Skeletal muscle cell (primary cell): ENCODE measurements around the gene FRMD4A.

Experiments used
- DNase-seq: peaks from one replicate; pipeline ENCODE4 v3.0.0-alpha.2; 2010; ENCODE audit warnings: low read depth
- H3K4me3 ChIP-seq: 2 replicates; pipeline ENCODE4 v1.5.1; 2011; ENCODE audit warnings: low read depth, mild to moderate bottlenecking, control low read depth, low read length, moderate library complexity

Gene FRMD4A

DNA sequence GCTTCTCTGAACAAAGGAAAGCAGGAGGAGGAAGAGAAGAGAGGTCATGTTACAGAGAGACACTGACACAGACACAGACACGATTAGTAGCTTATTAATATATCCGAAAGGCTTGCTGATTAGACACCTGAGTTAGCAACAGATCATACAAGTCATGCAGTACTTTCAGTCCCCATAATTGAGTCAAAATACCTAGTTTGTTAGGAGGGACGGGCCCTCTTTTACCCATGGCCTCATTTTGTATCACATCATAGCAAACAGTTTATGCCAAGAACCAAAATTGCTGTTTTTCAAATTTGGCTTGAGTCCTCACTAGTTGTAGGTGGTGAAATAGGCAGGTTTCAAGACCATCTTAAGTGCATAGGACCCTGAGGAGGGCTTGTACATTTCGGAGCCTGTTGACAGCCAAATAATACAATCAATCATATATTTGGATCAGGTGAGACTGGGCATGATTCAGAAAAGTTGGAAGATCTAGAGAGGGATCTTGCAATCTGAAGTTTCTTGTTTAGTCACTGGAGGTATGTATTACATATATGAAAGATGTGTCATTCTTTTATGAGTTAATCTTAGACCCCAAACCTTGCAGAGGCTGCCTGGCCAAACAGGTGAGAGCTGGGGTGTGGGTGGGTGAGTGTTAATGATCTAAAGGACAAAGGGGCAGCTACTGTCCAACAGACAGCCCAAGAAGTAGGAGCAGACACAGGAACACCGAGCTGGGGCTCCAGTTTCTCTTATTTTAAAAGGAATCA is 678.6 kb downstream of the FRMD4A start:
- no peak for DNase-seq
- H3K4me3 ChIP-seq = no peak overlapping the region

GRCh38 chr10:13650961-13651360 is 679.8 kb downstream of the FRMD4A start:
- DNase-seq = no peak
- no peak overlapping the region for H3K4me3 ChIP-seq

GRCh38 chr10:13649844-13650520 is 680.7 kb downstream of the FRMD4A start:
- DNase-seq = no peak
- no peak overlapping the region for H3K4me3 ChIP-seq

DNA sequence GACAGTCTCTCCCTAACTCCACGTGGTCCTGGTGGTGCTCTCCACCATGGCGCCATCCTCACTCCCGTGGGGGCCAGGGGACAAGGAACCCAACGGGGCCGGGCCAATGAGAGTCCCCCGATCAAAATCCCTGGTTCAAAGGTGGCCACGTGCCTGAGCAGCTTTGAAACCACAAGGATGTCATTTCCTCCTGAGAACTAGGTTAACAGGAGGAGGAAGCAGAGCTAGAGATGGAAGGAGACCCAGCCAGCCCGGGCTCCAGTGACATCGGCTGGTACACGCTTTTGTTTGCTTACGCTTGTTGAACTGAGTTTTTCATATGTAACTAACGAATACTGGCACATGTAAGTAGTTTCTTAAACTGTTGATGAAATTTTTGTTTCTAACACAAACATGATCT is 682.3 kb downstream of the FRMD4A start:
- no peak overlapping the region for H3K4me3 ChIP-seq
- DNase-seq = no peak

DNA sequence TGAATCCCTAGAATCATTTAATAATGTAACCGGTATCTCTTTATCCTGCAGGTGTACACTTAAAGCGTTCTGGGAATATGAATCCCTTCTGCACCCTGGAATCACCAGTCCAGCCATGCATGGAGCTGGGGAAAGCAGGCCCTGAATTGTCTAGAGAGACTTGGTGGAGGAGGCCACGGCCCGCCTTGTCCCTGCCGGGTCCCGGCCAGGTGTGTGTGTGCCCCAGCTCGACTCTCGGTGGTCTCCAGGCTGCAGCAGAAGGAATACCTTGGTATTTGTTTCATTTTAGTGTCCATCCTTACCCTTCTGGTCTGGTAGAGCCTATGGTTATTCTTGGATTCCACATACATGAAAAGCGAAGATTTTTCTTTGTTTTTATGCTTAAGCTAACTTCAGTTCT is 685.9 kb downstream of the FRMD4A start:
- DNase-seq = no peak
- H3K4me3 ChIP-seq = no peak overlapping the region

- DNase-seq = no peak
- no peak overlapping the region for H3K4me3 ChIP-seq
These were observed 687.7 kb downstream of the FRMD4A start for GRCh38 chr10:13643016-13643415.

- DNase-seq = no peak
- no peak overlapping the region for H3K4me3 ChIP-seq
These were observed 688.4 kb downstream of the FRMD4A start for GRCh38 chr10:13642293-13642692.

DNA sequence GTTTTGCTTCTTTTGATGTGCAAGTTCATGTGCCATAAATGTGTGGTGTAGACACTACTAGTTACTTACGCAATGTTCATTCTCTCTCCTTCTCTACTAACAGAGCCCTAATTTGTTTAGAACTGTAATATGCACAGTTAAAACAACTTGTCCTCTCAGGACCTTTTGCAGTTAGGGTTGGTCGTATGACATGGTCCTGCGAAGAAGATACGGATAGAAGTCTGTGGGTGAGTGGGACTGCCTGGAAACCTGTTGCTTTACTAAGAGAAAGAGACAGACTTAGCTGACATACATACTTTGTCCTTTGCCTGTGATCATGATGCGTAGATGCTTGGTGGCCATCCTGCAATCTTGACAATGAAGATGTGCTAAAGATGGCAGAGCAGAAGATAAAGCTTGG is 692.8 kb downstream of the FRMD4A start:
- no peak for DNase-seq
- H3K4me3 ChIP-seq = no peak overlapping the region

DNA sequence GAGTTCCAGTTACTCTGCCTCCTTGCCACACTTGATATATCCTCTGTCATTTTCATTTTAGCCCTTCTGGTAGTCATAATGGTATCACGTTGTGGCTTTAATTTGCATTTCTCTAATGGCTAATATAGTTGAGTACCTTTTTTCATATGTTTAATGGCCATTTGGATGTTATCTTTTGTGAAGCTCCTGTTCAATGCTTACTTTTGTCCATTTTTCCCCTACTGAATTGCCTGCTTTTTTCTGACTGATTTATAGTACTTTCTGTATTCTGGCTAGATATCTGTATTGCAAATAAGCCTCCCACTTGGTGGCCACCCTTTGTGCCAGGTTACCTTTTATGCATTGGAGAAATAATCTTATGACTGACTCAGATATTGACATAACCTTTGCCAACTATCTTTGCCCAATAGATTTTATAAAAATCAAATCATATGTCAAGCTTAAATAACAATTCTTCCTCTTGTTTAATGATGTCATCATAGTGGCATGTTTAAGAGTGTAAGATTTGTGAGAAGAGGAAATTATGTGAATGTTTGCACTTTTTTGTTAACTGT is 693.3 kb downstream of the FRMD4A start:
- no peak for DNase-seq
- no peak overlapping the region for H3K4me3 ChIP-seq

- DNase-seq = no peak
- no peak overlapping the region for H3K4me3 ChIP-seq
These were observed 693.9 kb downstream of the FRMD4A start for GRCh38 chr10:13636776-13637175.

DNA sequence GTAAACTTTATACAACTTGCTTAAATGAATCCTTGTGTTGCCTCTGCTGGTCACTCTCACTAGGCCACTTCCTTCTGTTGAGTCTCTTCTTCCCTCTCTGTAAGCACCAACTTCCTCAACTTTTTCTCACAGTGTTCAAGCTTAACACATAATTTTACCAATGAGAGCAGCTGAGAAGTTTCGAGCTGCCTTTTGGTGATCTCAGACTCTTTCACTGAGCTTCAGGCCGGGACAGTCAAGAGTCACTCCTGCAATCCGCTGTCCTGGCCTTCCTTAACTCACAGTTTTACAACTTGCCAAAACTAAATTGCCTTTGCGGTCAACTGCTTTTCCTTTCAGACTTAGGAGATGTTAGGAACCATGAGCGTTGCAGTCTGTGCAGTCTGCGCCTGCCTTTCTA is 696.5 kb downstream of the FRMD4A start:
- DNase-seq = peak; percentile 60
- H3K4me3 ChIP-seq = no peak overlapping the region

- peak; percentile 98 for DNase-seq
- no peak overlapping the region for H3K4me3 ChIP-seq
These were observed 697.0 kb downstream of the FRMD4A start for GRCh38 chr10:13633689-13634088.

DNA sequence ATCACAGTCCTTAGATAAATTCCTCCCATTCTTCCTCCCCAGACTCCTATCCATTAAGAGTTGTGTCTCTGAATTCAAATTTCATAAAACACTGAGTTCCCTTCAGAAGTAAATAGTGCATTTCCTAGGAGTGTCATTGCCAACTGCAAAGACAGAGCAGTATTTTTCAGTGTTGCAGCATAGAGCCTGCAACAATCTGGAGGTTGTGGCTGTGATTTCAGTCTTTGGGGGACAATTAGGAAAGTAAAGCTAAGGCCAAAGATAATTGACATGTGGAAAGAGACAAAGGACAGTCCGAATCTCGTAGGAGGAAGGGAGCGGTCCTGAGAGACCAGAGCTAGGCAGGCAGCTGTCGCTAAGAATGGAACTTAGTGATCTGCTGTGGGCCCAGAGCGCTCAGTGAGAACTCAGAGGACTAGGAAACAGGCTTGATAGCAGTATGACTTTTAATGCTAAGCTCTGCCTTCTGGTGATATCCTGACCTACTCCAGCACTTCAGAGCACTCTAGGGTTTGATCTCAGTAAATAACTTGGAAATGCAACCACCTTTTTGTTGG is 697.8 kb downstream of the FRMD4A start:
- no peak for DNase-seq
- H3K4me3 ChIP-seq = no peak overlapping the region

DNA sequence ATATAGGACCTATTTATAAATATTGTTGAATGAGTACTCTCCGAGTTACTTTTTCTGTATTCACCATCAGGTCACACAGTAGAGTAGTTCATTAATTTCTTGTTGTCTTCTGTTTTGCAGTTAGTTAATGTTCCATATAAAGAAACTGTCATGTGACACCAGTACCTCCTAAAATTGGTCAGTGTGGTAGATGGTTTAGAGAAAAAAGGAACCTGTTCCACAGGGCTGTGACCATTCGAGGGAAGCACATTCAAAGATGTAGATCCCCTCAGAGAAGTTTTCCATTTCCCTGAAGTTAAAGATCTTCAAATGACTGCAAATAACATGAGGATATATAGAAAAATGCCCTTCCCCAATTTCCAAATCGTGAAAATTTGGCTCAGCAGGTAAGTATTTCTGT is 698.3 kb downstream of the FRMD4A start:
- DNase-seq = no peak
- no peak overlapping the region for H3K4me3 ChIP-seq

- H3K4me3 ChIP-seq = no peak overlapping the region
- DNase-seq = no peak
These were observed 699.1 kb downstream of the FRMD4A start for GRCh38 chr10:13631594-13631993.

GRCh38 chr10:13630231-13630630 is 700.5 kb downstream of the FRMD4A start:
- no peak for DNase-seq
- H3K4me3 ChIP-seq = no peak overlapping the region

GRCh38 chr10:13629116-13629515 is 701.6 kb downstream of the FRMD4A start:
- DNase-seq = no peak

GRCh38 chr10:13628661-13629060 is 702.1 kb downstream of the FRMD4A start:
- no peak overlapping the region for H3K4me3 ChIP-seq
- no peak for DNase-seq

More at GRCh38 chr10:13629116-13629515, 701.6 kb downstream of the FRMD4A start:
- no peak overlapping the region for H3K4me3 ChIP-seq

- no peak for DNase-seq
- no peak overlapping the region for H3K4me3 ChIP-seq
These were observed 703.0 kb downstream of the FRMD4A start for GRCh38 chr10:13627459-13628310.

- no peak for DNase-seq
- no peak overlapping the region for H3K4me3 ChIP-seq
These were observed 706.1 kb downstream of the FRMD4A start for GRCh38 chr10:13624630-13625029.
